Heart right ventricle (tissue), 16 donors: Measurements from ENCODE around the gene PHC2. TPM values are rescaled to one million over a fixed set of nuclear protein-coding genes. Genes with fewer than 3 reads are reported as not detected.

ENCODE experiments used
- ATAC-seq, 8 donors: fragments of 200-7000 bp; cut with Tn5 transposase; one replicate each; pipeline ENCODE4 v1.9.1; 2020; ENCODE audit warnings: mild to moderate bottlenecking in 8 of 8, moderate library complexity in 8 of 8, moderate number of reproducible peaks in 1 of 8
- DNase-seq, 2 donors: peaks; one replicate each; pipeline ENCODE4 v3.0.0-alpha.2; 2020
- H3K27ac ChIP-seq, 10 donors: fragments of 200-600 bp; sonication (generic) in 2 of 10; one replicate each; pipeline versions ENCODE4 v1.5.0 to v1.8.0; 2020 to 2022; ENCODE audit warnings: mild to moderate bottlenecking in 3 of 10
- H3K27me3 ChIP-seq, 7 donors: fragments of 200-600 bp; one replicate each; pipeline ENCODE4 v1.8.0; 2021 to 2022; ENCODE audit warnings: mild to moderate bottlenecking in 2 of 7
- H3K36me3 ChIP-seq, 9 donors: fragments of 200-600 bp; sonication (generic) in 1 of 9; one replicate each; pipeline versions ENCODE4 v1.5.0 to v1.8.0; 2020 to 2022; ENCODE audit warnings: mild to moderate bottlenecking in 2 of 9
- H3K4me1 ChIP-seq, 9 donors: fragments of 200-600 bp; sonication (generic) in 1 of 9; one replicate each; pipeline versions ENCODE4 v1.5.0 to v1.8.0; 2020 to 2022; ENCODE audit warnings: mild to moderate bottlenecking in 4 of 9
- H3K4me3 ChIP-seq, 10 donors: fragments of 200-600 bp; sonication (generic) in 2 of 10; one replicate each; pipeline versions ENCODE4 v1.5.0 to v1.8.0; 2020 to 2022; ENCODE audit warnings: mild to moderate bottlenecking in 7 of 10, moderate library complexity in 2 of 10
- H3K9me3 ChIP-seq, 11 donors: fragments of 200-600 bp in 10 of 11; sonication (generic) in 2 of 11; one replicate each; pipeline versions ENCODE4 v1.5.0 to v1.8.0; 2013 to 2022; ENCODE audit warnings: mild to moderate bottlenecking in 2 of 11, control low read depth in 1 of 11, moderate library complexity in 1 of 11
- CTCF ChIP-seq, 9 donors: fragments of 200-600 bp; sonication (generic) in 2 of 9; IDR thresholded peaks; one replicate each; pipeline versions ENCODE4 v1.5.0 to v1.8.0; 2021 to 2022; ENCODE audit warnings: antibody characterized with exemption in 9 of 9, mild to moderate bottlenecking in 5 of 9, moderate library complexity in 1 of 9
- WGBS, 2 donors: extraction: QIAGEN DNeasy Blood & Tissue Kit; methylation state at CpG; one replicate each; pipeline ENCODE4 v1.1.7; 2013; ENCODE audit warnings: inconsistent platforms in 1 of 2; 5-methylcytosine and 5-hydroxymethylcytosine counted together
- intact Hi-C, 10 donors: fragments of 100-400 bp; cut with DNase I; formaldehyde crosslinking; loops; one replicate each; pipeline versions ENCODE4 v1.11.1 to v1.14.2; 2022
- polyA plus RNA-seq, 2 donors: library from polyadenylated mRNA; stranded (reverse); fragments of 200-250 nt; gene quantifications; one replicate each; pipeline ENCODE4 v1.2.3, GENCODE V29; 2013
- total RNA-seq, 10 donors: library from RNA; stranded (reverse); fragmentation: NEBNext Ultra II Directional in 3 of 10; extraction: Animal tissue kit (Norgen Biotek cat#: 25700) in 3 of 10; gene quantifications; one replicate each; pipeline versions ENCODE4 v1.2.1 to v1.2.4, GENCODE V29; 2021 to 2023
- donor health status: Arrhythmogenic right ventricular cardiomyopathy.
- donor health status: ischemic (EF 13 %, LVEDD 7.1; RV severe dilation, severe dysfunction).
- donor health status: healthy with polysubstance abuse.
- donor health status: DM: no; HTN: yes; CAD: no.
- donor health status: DM: no; HTN: no; CAD: no.
- donor health status: ischemic (EF 25% LVEDD 6.9; RV normal size, moderate dysfunction).
- donor health status: ischemic (EF 25% LVEDD 5.7; RV mildly dilated, moderate dysfunction).
- donor health status: healthy.
- donor health status: DM: yes; HTN: yes; CAD: no.
- donor health status: Ischemic cardiomyopathy.
- donor health status: ischemic (EF 35%, LVEDD 5.7; RV mildly dilated, moderate dysfunction).
- donor health status: nonischemic (EF 11% LVEDD 7.7; RV severe dilation, severe dysfunction).
- donor health status: DM: yes; HTN: yes; CAD: no.
- donor health status: PGD.
- donor health status: ischemic (EF 29% LVEDD 5.4; RV normal size, mild dysfunction).
- donor health status: nonischemic (EF 23%, LVEDD 6.1; RV moderate dilation, normal function).

The PHC2 gene
- total and polyA plus RNA-seq, 12 donors, result 81.2 to 136 (median 99.3) TPM

GRCh38 chr1:33302325-33302724, 128.6 kb downstream of the PHC2 start:
- no peak for DNase-seq
- peak overlapping the region in 1 of 10 donors; percentile 6 for H3K27ac ChIP-seq
- no peak overlapping the region for H3K4me3 ChIP-seq
- peaks cover 0 to 16% (median 6%) of the 10 kb centered on the region in 7 donors for H3K27me3 ChIP-seq
- peaks cover 2 to 43% (median 25%) of the 10 kb centered on the region in 9 donors for H3K4me1 ChIP-seq
- peaks cover 0 to 3% (median 0%) of the 10 kb centered on the region in 11 donors for H3K9me3 ChIP-seq
- H3K36me3 ChIP-seq, result peaks cover 0 to 32% (median 13%) of the 10 kb centered on the region in 9 donors
- 96 to 100% methylated on average over 1 of the region's 1 CpG for WGBS, 2 donors
- TF ChIP-seq CTCF (IDR thresholded peaks at IDR 0.05), result no peak
- ATAC-seq, result no peak
- intact Hi-C loops, result loop anchor here in 4 of 10 donors (2.0 to 10.0 kb wide), 5 partner anchors 35 to 310 kb away; no protein-coding TSS in a partner anchor

- H3K4me3 ChIP-seq, result no peak overlapping the region
- peak in 1 of 8 donors; percentile 35 for ATAC-seq
- no peak for DNase-seq
- no peak for TF ChIP-seq CTCF (IDR thresholded peaks at IDR 0.05)
- peak overlapping the region in 1 of 10 donors; percentile 6 for H3K27ac ChIP-seq
- 75 to 82% methylated on average over 4 of the region's 4 CpGs for WGBS, 2 donors
- peaks cover under 1 to 35% (median 19%) of the 10 kb centered on the region in 9 donors for H3K4me1 ChIP-seq
- intact Hi-C loops, result loop anchor here in 4 of 10 donors (5.0 to 10.0 kb wide), 4 partner anchors 36 to 311 kb away; no protein-coding TSS in a partner anchor
- H3K27me3 ChIP-seq, result peaks cover 0 to 7% (median 2%) of the 10 kb centered on the region in 7 donors
- H3K36me3 ChIP-seq, result peaks cover 0 to 41% (median 13%) of the 10 kb centered on the region in 9 donors
- peaks cover 0 to 3% (median 0%) of the 10 kb centered on the region in 11 donors for H3K9me3 ChIP-seq
These were observed 129.5 kb downstream of the PHC2 start for GRCh38 chr1:33301273-33301984.

- Histone ChIP-seq H3K27ac (no peak overlapping the region), H3K9me3 (peaks cover 0 to 3% (median 0%) of the 10 kb centered on the region in 11 donors), H3K4me3 (no peak overlapping the region), H3K4me1 (peaks cover 0 to 35% (median 21%) of the 10 kb centered on the region in 9 donors), H3K27me3 (no peaks in the 10 kb centered on the region), H3K36me3 (peaks cover 0 to 49% (median 19%) of the 10 kb centered on the region in 9 donors)
- ATAC-seq, result peak in 2 of 8 donors; percentile 41 to 49
- TF ChIP-seq CTCF (IDR thresholded peaks at IDR 0.05), result no peak
- WGBS, 2 donors, result 62 to 87% methylated on average over 5 of the region's 5 CpGs
- DNase-seq, result peak in 1 of 2 donors; percentile 54
- intact Hi-C loops, result loop anchor here in 4 of 10 donors (5.0 to 10.0 kb wide), 4 partner anchors 37 to 312 kb away; no protein-coding TSS in a partner anchor
These were observed 130.2 kb downstream of the PHC2 start for GRCh38 chr1:33300673-33301072.

- TF ChIP-seq CTCF (IDR thresholded peaks at IDR 0.05), result no peak
- peaks cover 0 to 59% (median 27%) of the 10 kb centered on the region in 9 donors for H3K36me3 ChIP-seq
- intact Hi-C loops, result loop anchor here in 9 of 10 donors (5.0 to 10.0 kb wide), 12 partner anchors 38 to 315 kb away; partner anchors contain the start of gene ZSCAN20 (in 1 of the 9)
- no peak overlapping the region for H3K4me3 ChIP-seq
- ATAC-seq, result no peak
- H3K27me3 ChIP-seq, result no peaks in the 10 kb centered on the region
- 90 to 92% methylated on average over 15 of the region's 15 CpGs for WGBS, 2 donors
- peaks cover 0 to 3% (median 0%) of the 10 kb centered on the region in 11 donors for H3K9me3 ChIP-seq
- peak overlapping the region in 1 of 10 donors; percentile 8 for H3K27ac ChIP-seq
- H3K4me1 ChIP-seq, result peaks cover 0 to 42% (median 27%) of the 10 kb centered on the region in 9 donors
- DNase-seq, result no peak
These were observed 131.3 kb downstream of the PHC2 start for GRCh38 chr1:33299461-33300155.
